SHP77 treated with DMSO at 0.1 percent for 48 hours (cell line): ENCODE results near the gene FAM76B.

Experiments
- DNase-seq: peaks from one replicate; lab custom pipeline; 2025; lab: John Stamatoyannopoulos, UW

Gene FAM76B

DNA sequence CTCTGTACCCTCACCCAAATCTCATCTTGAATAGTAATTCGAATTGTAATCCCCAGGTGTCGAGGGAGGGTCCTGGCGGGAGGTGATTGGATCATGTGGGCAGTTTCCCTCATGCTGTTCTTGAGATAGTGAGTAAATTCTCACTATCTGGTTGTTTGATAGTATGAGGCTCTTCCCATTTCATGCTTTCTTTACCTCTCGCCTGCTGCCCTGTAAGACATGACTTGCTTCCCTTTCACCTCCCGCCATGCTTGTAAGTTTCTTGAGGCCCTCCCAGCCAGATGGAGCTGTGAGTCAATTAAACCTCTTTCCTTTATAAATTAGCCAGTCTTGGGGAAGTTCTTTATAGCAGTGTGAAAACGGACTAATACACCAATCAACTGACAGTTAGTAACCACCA is 60.1 kb downstream of the FAM76B start:
- DNase-seq = no peak

DNA sequence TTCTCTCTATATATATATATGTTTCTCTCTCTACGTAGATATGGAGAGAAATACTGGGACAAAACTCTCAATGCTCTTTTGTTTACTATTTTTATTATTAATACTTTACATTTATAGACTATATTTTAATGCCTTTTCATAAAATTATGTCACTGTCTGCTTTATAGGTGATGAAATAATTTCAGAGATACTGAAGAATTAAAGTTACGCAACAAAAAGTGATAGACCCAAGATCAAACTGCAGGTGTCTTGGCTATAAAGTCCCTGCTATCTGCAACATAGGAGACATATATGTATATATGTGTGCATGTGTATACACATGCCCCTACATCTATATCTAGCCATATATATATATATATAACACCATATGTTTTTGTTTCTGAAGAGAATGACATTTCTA is 60.8 kb downstream of the FAM76B start:
- no peak for DNase-seq

- no peak for DNase-seq
These were observed 61.5 kb downstream of the FAM76B start for GRCh38 chr11:95728094-95728493.

- DNase-seq = no peak
These were observed 62.0 kb downstream of the FAM76B start for GRCh38 chr11:95727620-95728019.

DNA sequence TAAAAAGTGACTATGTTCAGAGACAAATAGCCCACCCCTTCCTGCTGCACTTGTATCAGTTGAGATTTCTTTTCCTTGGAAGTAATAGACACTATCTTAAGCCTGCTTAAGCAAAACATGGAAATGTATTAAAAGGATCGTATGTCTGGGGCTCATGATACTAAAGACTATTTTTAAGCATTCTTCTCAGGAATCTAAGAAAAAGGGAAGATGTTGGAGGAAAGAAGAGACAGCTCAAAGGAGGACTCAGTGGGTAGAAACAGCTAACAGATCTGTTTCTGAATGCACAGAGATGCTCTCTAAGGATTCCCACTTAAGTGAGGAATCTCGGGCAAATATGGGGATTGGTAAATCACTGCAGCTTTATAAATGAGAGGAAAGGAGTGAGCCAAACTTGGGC is 62.5 kb downstream of the FAM76B start:
- DNase-seq = no peak

DNA sequence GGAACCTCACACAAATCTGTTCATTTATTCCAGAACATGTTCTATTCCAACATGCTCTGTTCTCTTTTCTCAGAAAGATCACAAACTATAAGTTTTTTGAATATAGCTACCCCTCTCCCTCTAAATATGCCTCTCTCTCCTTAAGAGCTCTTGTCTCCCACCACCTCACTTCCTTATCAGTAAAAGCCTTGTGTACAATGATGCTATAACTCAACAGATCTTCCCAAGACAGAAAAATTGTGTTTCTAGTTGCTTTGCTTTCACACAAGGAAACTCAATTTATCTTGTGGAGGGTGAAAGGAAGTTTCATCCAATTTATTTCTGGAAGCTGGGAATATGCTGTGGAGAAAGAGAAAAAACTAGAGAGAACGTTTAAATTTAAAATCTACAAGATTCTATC is 64.4 kb downstream of the FAM76B start:
- no peak for DNase-seq

- no peak for DNase-seq
These were observed 66.1 kb downstream of the FAM76B start for GRCh38 chr11:95723361-95723942.

- DNase-seq = no peak
These were observed 69.4 kb downstream of the FAM76B start for GRCh38 chr11:95720195-95720594.
